ENCODE measurements around the gene HCFC2.

HCFC2 gene

GRCh38 chr12:104152685-104153241, 88.4 kb downstream of the HCFC2 start:
- TF ChIP-seq CTCF (IDR thresholded peaks at IDR 0.05; ENCODE audit: low read depth, low read length, poor library complexity, severe bottlenecking) (no peak), EZH2phosphoT487 (IDR thresholded peaks at IDR 0.05; ENCODE audit: borderline replicate concordance, low read length) (no peak)
- no peak overlapping the region for H3K4me3 ChIP-seq (ENCODE audit: low read length)
- H3K4me1 ChIP-seq (ENCODE audit: control insufficient read depth, low read length) = no peaks in the 10 kb centered on the region
- no peak overlapping the region for H3K4me2 ChIP-seq (ENCODE audit: low read length)
- H3K79me2 ChIP-seq (ENCODE audit: control insufficient read depth, low read length) = no peaks in the 10 kb centered on the region
- H3K36me3 ChIP-seq (ENCODE audit: control insufficient read depth, low read length) = no peaks in the 10 kb centered on the region
- no peaks in the 10 kb centered on the region for H3K9me2 ChIP-seq (replicated peaks; ENCODE audit: control insufficient read depth, low read length)
- H3K9me3 ChIP-seq (ENCODE audit: control insufficient read depth, insufficient read depth, low read length) = no peaks in the 10 kb centered on the region
- H3K27me3 ChIP-seq (ENCODE audit: control insufficient read depth, low read length) = peaks cover 23% of the 10 kb centered on the region
- H3F3A ChIP-seq (ENCODE audit: control insufficient read depth, insufficient read depth) = no peaks in the 10 kb centered on the region
- no peaks in the 10 kb centered on the region for H4K20me1 ChIP-seq (ENCODE audit: control insufficient read depth, insufficient read depth, low read depth, low read length)
- H3K27ac ChIP-seq (ENCODE audit: low read depth, low read length) = no peak overlapping the region

DNA sequence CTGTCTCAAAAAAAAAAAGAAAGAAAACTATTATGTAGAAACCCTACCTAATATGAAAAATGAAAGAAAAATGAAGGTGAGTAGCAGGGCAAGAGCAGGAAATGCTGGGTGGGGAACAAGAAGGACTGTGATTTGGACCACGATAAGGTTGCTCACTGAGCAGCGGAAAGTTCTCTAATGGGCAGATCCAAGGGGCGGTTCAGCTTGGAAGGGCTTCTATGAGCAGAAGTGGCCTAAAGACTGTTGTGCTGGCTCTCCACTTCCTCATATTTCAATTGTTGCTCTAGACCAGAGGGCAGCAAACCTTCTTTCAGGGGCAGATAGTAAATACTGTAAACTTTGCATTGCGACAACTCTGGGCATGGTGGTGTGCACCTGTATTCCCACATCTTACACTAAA, 90.0 kb downstream of the HCFC2 start:
- no peaks in the 10 kb centered on the region for H3K4me1 ChIP-seq (ENCODE audit: control insufficient read depth, low read length)
- H3K9me3 ChIP-seq (ENCODE audit: control insufficient read depth, insufficient read depth, low read length) = no peaks in the 10 kb centered on the region
- no peaks in the 10 kb centered on the region for H3F3A ChIP-seq (ENCODE audit: control insufficient read depth, insufficient read depth)
- H3K9me2 ChIP-seq (replicated peaks; ENCODE audit: control insufficient read depth, low read length) = no peaks in the 10 kb centered on the region
- TF ChIP-seq CTCF (IDR thresholded peaks at IDR 0.05; ENCODE audit: low read depth, low read length, poor library complexity, severe bottlenecking) = no peak
- no peak overlapping the region for H3K4me3 ChIP-seq (ENCODE audit: low read length)
- H3K79me2 ChIP-seq (ENCODE audit: control insufficient read depth, low read length) = no peaks in the 10 kb centered on the region
- no peaks in the 10 kb centered on the region for H4K20me1 ChIP-seq (ENCODE audit: control insufficient read depth, insufficient read depth, low read depth, low read length)
- H3K36me3 ChIP-seq (ENCODE audit: control insufficient read depth, low read length) = no peaks in the 10 kb centered on the region
- H3K4me2 ChIP-seq (ENCODE audit: low read length) = no peak overlapping the region
- H3K27me3 ChIP-seq (ENCODE audit: control insufficient read depth, low read length) = peaks cover 16% of the 10 kb centered on the region
- H3K27ac ChIP-seq (ENCODE audit: low read depth, low read length) = no peak overlapping the region

DNA sequence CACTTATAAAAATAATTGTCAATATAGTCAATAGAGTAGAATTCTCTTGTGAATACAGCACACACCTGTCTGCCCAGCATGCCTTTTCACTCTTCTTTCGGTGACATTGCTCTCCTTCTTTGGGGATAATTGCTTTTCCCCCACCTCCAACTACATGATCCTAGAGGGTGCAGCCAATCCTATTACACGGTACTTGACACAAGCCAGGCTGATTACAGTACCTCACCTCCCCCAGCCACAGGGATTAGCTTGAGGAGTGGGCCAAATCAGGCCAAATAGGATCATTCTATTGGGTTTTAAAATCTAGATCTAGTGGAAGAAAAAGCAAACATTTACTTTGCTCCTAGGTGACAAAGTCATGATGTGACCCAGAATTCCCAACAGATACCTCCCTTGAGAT, 90.5 kb downstream of the HCFC2 start:
- H3K9me3 ChIP-seq (ENCODE audit: control insufficient read depth, insufficient read depth, low read length) = no peaks in the 10 kb centered on the region
- H3K36me3 ChIP-seq (ENCODE audit: control insufficient read depth, low read length) = no peaks in the 10 kb centered on the region
- TF ChIP-seq EZH2phosphoT487 (IDR thresholded peaks at IDR 0.05; ENCODE audit: borderline replicate concordance, low read length) (no peak), CTCF (IDR thresholded peaks at IDR 0.05; ENCODE audit: low read depth, low read length, poor library complexity, severe bottlenecking) (no peak)
- H3K27me3 ChIP-seq (ENCODE audit: control insufficient read depth, low read length) = peaks cover 15% of the 10 kb centered on the region
- no peaks in the 10 kb centered on the region for H3K79me2 ChIP-seq (ENCODE audit: control insufficient read depth, low read length)
- no peaks in the 10 kb centered on the region for H4K20me1 ChIP-seq (ENCODE audit: control insufficient read depth, insufficient read depth, low read depth, low read length)
- no peak overlapping the region for H3K4me2 ChIP-seq (ENCODE audit: low read length)
- H3K4me3 ChIP-seq (ENCODE audit: low read length) = no peak overlapping the region
- H3F3A ChIP-seq (ENCODE audit: control insufficient read depth, insufficient read depth) = no peaks in the 10 kb centered on the region
- H3K9me2 ChIP-seq (replicated peaks; ENCODE audit: control insufficient read depth, low read length) = no peaks in the 10 kb centered on the region
- H3K27ac ChIP-seq (ENCODE audit: low read depth, low read length) = no peak overlapping the region
- H3K4me1 ChIP-seq (ENCODE audit: control insufficient read depth, low read length) = no peaks in the 10 kb centered on the region

All from DOHH2 (cell line).